ENCODE results near the gene UGT8.

DNA sequence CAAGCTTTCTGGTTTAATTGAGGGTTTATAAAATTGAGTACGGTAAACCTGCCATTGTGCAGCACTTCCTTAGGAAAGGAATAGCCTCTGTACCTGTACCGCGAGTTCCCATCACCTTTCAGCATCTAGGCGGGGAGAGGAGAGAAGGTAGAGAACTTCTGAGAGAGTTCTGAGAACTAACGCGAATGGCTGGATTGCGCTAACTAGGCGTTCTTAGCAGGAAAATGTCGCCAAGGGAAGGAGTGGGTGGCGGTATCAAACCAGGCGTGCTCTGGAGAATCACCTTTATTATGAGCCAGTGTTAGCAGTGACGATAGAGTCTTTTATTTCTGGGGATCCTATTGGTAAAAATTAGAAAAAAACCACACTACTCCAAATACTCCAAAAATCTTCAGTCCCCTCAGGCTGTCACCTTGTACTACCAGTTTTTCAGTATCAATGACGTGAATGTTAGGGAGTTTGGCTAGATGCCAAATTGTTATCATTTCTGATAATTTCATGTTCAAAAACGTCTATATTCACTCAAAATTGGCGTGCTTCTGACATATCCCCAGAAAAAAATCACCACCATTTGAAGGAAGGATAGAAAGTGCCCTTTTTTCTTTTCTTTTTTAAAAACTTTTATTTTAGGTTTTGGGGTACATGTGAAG is 1.4 kb downstream of the UGT8 start:
- TF ChIP-seq, protein P1, sequence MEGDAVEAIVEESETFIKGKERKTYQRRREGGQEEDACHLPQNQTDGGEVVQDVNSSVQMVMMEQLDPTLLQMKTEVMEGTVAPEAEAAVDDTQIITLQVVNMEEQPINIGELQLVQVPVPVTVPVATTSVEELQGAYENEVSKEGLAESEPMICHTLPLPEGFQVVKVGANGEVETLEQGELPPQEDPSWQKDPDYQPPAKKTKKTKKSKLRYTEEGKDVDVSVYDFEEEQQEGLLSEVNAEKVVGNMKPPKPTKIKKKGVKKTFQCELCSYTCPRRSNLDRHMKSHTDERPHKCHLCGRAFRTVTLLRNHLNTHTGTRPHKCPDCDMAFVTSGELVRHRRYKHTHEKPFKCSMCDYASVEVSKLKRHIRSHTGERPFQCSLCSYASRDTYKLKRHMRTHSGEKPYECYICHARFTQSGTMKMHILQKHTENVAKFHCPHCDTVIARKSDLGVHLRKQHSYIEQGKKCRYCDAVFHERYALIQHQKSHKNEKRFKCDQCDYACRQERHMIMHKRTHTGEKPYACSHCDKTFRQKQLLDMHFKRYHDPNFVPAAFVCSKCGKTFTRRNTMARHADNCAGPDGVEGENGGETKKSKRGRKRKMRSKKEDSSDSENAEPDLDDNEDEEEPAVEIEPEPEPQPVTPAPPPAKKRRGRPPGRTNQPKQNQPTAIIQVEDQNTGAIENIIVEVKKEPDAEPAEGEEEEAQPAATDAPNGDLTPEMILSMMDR (IDR thresholded peaks at IDR 0.05), result no peak
- TF ChIP-seq EZH2 (IDR thresholded peaks at IDR 0.05; ENCODE audit: borderline replicate concordance, insufficient read depth, low read depth, low read length, poor library complexity, severe bottlenecking), result no peak

Measured in B cell (primary cell).